Right atrium auricular region (tissue), 2 donors: ENCODE data around the gene TRDN. TPM values are rescaled to one million over a fixed set of nuclear protein-coding genes. Genes with fewer than 3 reads are reported as not detected.

ENCODE experiments used
- DNase-seq: peaks from one replicate; pipeline ENCODE4 v3.0.0-alpha.2; 2019; ENCODE audit warnings: low spot score
- H3K27ac ChIP-seq, 2 donors: fragments of 200-600 bp; sonication (generic); 1 replicate in 1 of 2; 2 replicates in 1 of 2; pipeline ENCODE4 v1.5.1; 2016 to 2019
- H3K27me3 ChIP-seq, 2 donors: fragments of 200-600 bp; sonication (generic); one replicate each; pipeline versions ENCODE4 v1.5.1 to v1.6.0; 2017 to 2019
- H3K36me3 ChIP-seq: fragments of 200-600 bp; sonication (generic); one replicate; pipeline ENCODE4 v1.5.1; 2016
- H3K4me1 ChIP-seq, 2 donors: fragments of 200-600 bp; sonication (generic); one replicate each; pipeline versions ENCODE4 v1.5.1 to v1.6.0; 2017 to 2019
- H3K4me3 ChIP-seq, 2 donors: fragments of 200-600 bp; sonication (generic); 1 replicate in 1 of 2; 2 replicates in 1 of 2; pipeline ENCODE4 v1.5.1; 2017 to 2019; ENCODE audit warnings: mild to moderate bottlenecking in 1 of 2, moderate library complexity in 1 of 2
- H3K9me3 ChIP-seq, 2 donors: fragments of 200-600 bp; sonication (generic); one replicate each; pipeline ENCODE4 v1.5.1; 2019
- CTCF ChIP-seq, 2 donors: fragments of 200-600 bp; sonication (generic); IDR thresholded peaks; one replicate each; pipeline ENCODE4 v1.5.1; 2019; ENCODE audit warnings: antibody characterized with exemption in 2 of 2
- total RNA-seq, 2 donors: library from RNA; depleted of rRNA; stranded (reverse); fragments of >200 nt; gene quantifications; one replicate each; pipeline ENCODE4 v1.1.0, GENCODE V29; 2016

The TRDN gene
- total RNA-seq, 2 donors from 2014 or later: 90.2 to 217 TPM

- Histone ChIP-seq H3K4me1 (peaks cover 0 to 21% of the 10 kb centered on the region in 2 donors), H3K9me3 (no peaks in the 10 kb centered on the region), H3K4me3 (no peak overlapping the region), H3K27me3 (no peaks in the 10 kb centered on the region), H3K27ac (no peak overlapping the region), H3K36me3 (no peaks in the 10 kb centered on the region)
- TF ChIP-seq CTCF (IDR thresholded peaks at IDR 0.05): no peak
- no peak for DNase-seq
Observed at GRCh38 chr6:123547216-123547978, 89.4 kb downstream of the TRDN start.

- Histone ChIP-seq H3K4me1 (peaks cover 0 to 16% of the 10 kb centered on the region in 2 donors), H3K36me3 (no peaks in the 10 kb centered on the region), H3K4me3 (no peak overlapping the region), H3K27me3 (no peaks in the 10 kb centered on the region), H3K27ac (no peak overlapping the region), H3K9me3 (no peaks in the 10 kb centered on the region)
- no peak for TF ChIP-seq CTCF (IDR thresholded peaks at IDR 0.05)
- no peak for DNase-seq
Observed at GRCh38 chr6:123546537-123546936, 90.2 kb downstream of the TRDN start.

GRCh38 chr6:123541462-123541861 is 95.3 kb downstream of the TRDN start:
- no peaks in the 10 kb centered on the region for H3K9me3 ChIP-seq
- no peaks in the 10 kb centered on the region for H3K36me3 ChIP-seq
- no peaks in the 10 kb centered on the region for H3K27me3 ChIP-seq
- TF ChIP-seq CTCF (IDR thresholded peaks at IDR 0.05): no peak
- H3K27ac ChIP-seq: no peak overlapping the region
- no peak overlapping the region for H3K4me3 ChIP-seq
- H3K4me1 ChIP-seq: no peaks in the 10 kb centered on the region
- DNase-seq: no peak

- no peaks in the 10 kb centered on the region for H3K36me3 ChIP-seq
- H3K4me1 ChIP-seq: peaks cover 0 to 6% of the 10 kb centered on the region in 2 donors
- no peak overlapping the region for H3K4me3 ChIP-seq
- TF ChIP-seq CTCF (IDR thresholded peaks at IDR 0.05): no peak
- DNase-seq: no peak
- H3K9me3 ChIP-seq: no peaks in the 10 kb centered on the region
- no peaks in the 10 kb centered on the region for H3K27me3 ChIP-seq
- peak overlapping the region; percentile 13 to 85 for H3K27ac ChIP-seq
Observed at GRCh38 chr6:123533862-123534648, 102.7 kb downstream of the TRDN start.

- H3K4me3 ChIP-seq: no peak overlapping the region
- no peak for TF ChIP-seq CTCF (IDR thresholded peaks at IDR 0.05)
- H3K36me3 ChIP-seq: no peaks in the 10 kb centered on the region
- H3K4me1 ChIP-seq: peaks cover 0 to 6% of the 10 kb centered on the region in 2 donors
- peak overlapping the region in 1 of 2 donors; percentile 38 for H3K27ac ChIP-seq
- no peaks in the 10 kb centered on the region for H3K27me3 ChIP-seq
- no peak for DNase-seq
- H3K9me3 ChIP-seq: no peaks in the 10 kb centered on the region
Observed at GRCh38 chr6:123529843-123530242, 106.9 kb downstream of the TRDN start.
